Transverse colon (tissue), 4 donors: Measurements from ENCODE around the gene RICTOR. TPM values are rescaled to one million over a fixed set of nuclear protein-coding genes. Genes with fewer than 3 reads are reported as not detected.

Experiments
- DNase-seq: peaks from one replicate; pipeline ENCODE4 v3.0.0-alpha.2; 2019
- H3K27ac ChIP-seq, 4 donors: fragments of 200-600 bp; sonication (generic); 2 replicates each; pipeline ENCODE4 v1.5.1; 2016 to 2018; ENCODE audit warnings: inconsistent platforms in 4 of 4
- H3K27me3 ChIP-seq: fragments of 200-600 bp; sonication (generic); 2 replicates; pipeline ENCODE4 v1.5.1; 2017; ENCODE audit warnings: inconsistent platforms
- H3K36me3 ChIP-seq, 4 donors: fragments of 200-600 bp; sonication (generic); 2 replicates each; pipeline ENCODE4 v1.5.1; 2017 to 2019; ENCODE audit warnings: inconsistent platforms in 4 of 4
- H3K4me1 ChIP-seq, 4 donors: fragments of 200-600 bp; sonication (generic); 2 replicates each; pipeline ENCODE4 v1.5.1; 2017 to 2020; ENCODE audit warnings: inconsistent platforms in 4 of 4
- H3K4me3 ChIP-seq, 4 donors: fragments of 200-600 bp; sonication (generic); 1 replicate in 1 of 4; 2 replicates in 3 of 4; pipeline versions ENCODE4 v1.5.1 to v1.6.1; 2017 to 2019; ENCODE audit warnings: inconsistent platforms in 4 of 4
- H3K9me3 ChIP-seq, 2 donors: fragments of 200-600 bp; sonication (generic); 2 replicates each; pipeline ENCODE4 v1.5.1; 2017 to 2019; ENCODE audit warnings: inconsistent platforms in 2 of 2
- EP300 ChIP-seq: sonication (generic); formaldehyde crosslinking; IDR thresholded peaks from one replicate; pipeline ENCODE4 v1.6.1; 2017; ENCODE audit warnings: antibody characterized with exemption, low read depth
- POLR2A ChIP-seq: fragments of 450-650 bp; IDR thresholded peaks from one replicate; pipeline ENCODE4 v1.6.1; 2016; ENCODE audit warnings: antibody characterized with exemption, mild to moderate bottlenecking, moderate library complexity
- POLR2AphosphoS5 ChIP-seq, 3 donors: sonication (generic); formaldehyde crosslinking; IDR thresholded peaks; one replicate each; pipeline ENCODE4 v1.6.1; 2016; ENCODE audit warnings: antibody characterized with exemption in 3 of 3
- WGBS, 2 donors: methylation state at CpG; one replicate each; pipeline ENCODE4 v1.1.5; 2018; ENCODE audit warnings: low coverage in 1 of 2; 5-methylcytosine and 5-hydroxymethylcytosine counted together
- in situ Hi-C, 4 donors: fragments of 200-750 bp; cut with MboI; loops; one replicate each; pipeline versions ENCODE4 v1.15.0 to v1.15.1; 2017; ENCODE audit warnings: low sequenced_read_pairs in 3 of 4, low pct_ligation_motif_present in 1 of 4, low pct_unique_long_range_greater_than_20kb in 1 of 4
- intact Hi-C: fragments of 100-400 bp; cut with DNase I; formaldehyde crosslinking; loops from one replicate; pipeline ENCODE4 v1.15.1; 2023; ENCODE audit warnings: low total_unique reads
- total RNA-seq, 4 donors: library from RNA; depleted of rRNA; stranded (reverse); fragments of >200 nt; gene quantifications; one replicate each; pipeline ENCODE4 v1.1.0, GENCODE V29; 2016
- TF ChIP-seq, protein P1 (sequence below), 5 experiments: fragments of 200-600 bp in 3 of 5; fragments of 450-650 bp in 2 of 5; sonication (generic) in 3 of 5; IDR thresholded peaks; 1 replicate in 2 of 5; 2 replicates in 3 of 5; pipeline ENCODE4 v1.5.1; 2016 to 2017; ENCODE audit warnings: antibody characterized with exemption in 5 of 5, inconsistent platforms in 3 of 5, mild to moderate bottlenecking in 2 of 5, moderate library complexity in 1 of 5

Gene RICTOR
- total RNA-seq, 4 donors from 2014 or later = 20.7 to 44.8 (median 25.8) TPM

DNA sequence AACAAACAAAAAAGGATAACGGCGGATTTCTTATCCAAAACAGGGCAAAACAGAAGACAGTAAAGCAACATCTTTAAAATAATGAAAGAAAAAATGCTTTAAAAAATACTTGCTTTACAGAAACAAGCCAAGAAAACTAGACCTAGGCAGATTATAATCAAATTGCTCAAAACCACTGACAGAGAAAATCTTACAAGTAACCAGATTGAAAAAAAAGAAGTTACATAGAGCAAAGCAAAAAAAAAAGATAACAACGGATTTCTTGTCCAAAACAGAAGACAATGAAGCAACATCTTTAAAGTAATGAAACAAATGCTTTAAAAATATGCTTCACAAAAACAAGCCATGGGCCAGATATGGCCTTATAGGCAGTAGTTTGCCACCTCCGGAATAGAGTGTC, 51.1 kb downstream of the RICTOR start:
- intact Hi-C loops (no loop called here), in situ Hi-C loops (no loop called here)
- no peaks in the 10 kb centered on the region for H3K36me3 ChIP-seq
- peaks cover 0 to 3% of the 10 kb centered on the region in 2 donors for H3K9me3 ChIP-seq
- no peaks in the 10 kb centered on the region for H3K27me3 ChIP-seq
- 82 to 89% methylated on average over 4 of the region's 4 CpGs for WGBS, 2 donors
- no peak for DNase-seq
- no peak for TF ChIP-seq POLR2A
- TF ChIP-seq, protein P1, sequence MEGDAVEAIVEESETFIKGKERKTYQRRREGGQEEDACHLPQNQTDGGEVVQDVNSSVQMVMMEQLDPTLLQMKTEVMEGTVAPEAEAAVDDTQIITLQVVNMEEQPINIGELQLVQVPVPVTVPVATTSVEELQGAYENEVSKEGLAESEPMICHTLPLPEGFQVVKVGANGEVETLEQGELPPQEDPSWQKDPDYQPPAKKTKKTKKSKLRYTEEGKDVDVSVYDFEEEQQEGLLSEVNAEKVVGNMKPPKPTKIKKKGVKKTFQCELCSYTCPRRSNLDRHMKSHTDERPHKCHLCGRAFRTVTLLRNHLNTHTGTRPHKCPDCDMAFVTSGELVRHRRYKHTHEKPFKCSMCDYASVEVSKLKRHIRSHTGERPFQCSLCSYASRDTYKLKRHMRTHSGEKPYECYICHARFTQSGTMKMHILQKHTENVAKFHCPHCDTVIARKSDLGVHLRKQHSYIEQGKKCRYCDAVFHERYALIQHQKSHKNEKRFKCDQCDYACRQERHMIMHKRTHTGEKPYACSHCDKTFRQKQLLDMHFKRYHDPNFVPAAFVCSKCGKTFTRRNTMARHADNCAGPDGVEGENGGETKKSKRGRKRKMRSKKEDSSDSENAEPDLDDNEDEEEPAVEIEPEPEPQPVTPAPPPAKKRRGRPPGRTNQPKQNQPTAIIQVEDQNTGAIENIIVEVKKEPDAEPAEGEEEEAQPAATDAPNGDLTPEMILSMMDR (IDR thresholded peaks at IDR 0.05) = no peak
- TF ChIP-seq EP300 = no peak
- no peak for TF ChIP-seq POLR2AphosphoS5 (IDR thresholded peaks at IDR 0.05)
- no peak overlapping the region for H3K4me3 ChIP-seq
- no peak overlapping the region for H3K27ac ChIP-seq
- H3K4me1 ChIP-seq = peaks cover 0 to 29% (median 3%) of the 10 kb centered on the region in 4 donors

DNA sequence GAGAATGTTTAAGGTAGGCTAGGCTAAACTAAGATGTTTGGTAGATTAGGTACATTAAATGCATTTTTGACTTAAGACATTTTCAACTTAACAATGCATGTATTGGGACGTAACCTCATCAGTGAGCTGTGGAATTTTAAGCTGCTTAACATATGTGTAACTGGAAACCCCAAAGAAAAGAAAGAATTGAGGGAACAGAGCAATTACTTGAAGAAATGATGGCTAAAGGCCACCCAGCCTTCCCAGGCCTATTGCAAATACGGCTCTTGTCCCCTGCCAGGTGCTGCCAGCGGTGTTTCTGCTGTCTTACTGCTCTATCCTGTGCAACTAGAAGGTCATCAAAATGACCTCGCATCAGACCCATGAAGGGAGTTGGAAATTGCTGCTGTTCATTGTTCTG, 52.0 kb downstream of the RICTOR start:
- H3K4me1 ChIP-seq = peaks cover 0 to 29% (median 3%) of the 10 kb centered on the region in 4 donors
- in situ Hi-C loops (no loop called here), intact Hi-C loops (no loop called here)
- no peaks in the 10 kb centered on the region for H3K27me3 ChIP-seq
- no peak for TF ChIP-seq EP300
- TF ChIP-seq POLR2A = no peak
- no peak for TF ChIP-seq POLR2AphosphoS5 (IDR thresholded peaks at IDR 0.05)
- TF ChIP-seq, protein P1 (IDR thresholded peaks at IDR 0.05) = no peak
- H3K36me3 ChIP-seq = no peaks in the 10 kb centered on the region
- DNase-seq = no peak
- H3K9me3 ChIP-seq = no peaks in the 10 kb centered on the region
- no peak overlapping the region for H3K4me3 ChIP-seq
- WGBS, 2 donors = 94 to 100% methylated on average over 1 to 4 of the region's 4 CpGs
- no peak overlapping the region for H3K27ac ChIP-seq

DNA sequence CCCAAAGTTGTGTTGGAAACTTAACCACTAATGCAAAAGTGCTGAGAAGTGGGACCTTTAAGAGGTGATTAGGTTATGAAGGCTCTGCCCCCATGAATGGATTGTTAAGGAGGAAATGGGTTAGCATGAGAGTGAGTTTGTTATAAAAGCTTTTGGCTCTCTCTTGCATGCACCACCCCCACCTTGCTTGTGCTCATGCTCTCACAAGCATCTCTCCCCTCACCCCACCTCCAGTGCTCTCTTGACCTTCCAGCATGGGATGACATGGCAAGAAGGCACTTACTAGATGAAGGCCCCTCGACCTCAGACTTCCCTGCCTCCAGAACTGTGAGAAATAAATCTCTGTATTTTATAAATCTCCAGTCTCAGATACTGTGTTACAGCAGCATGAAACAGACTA, 52.8 kb downstream of the RICTOR start:
- in situ Hi-C loops = no loop called here
- Histone ChIP-seq H3K4me1 (peaks cover 0 to 35% (median 5%) of the 10 kb centered on the region in 4 donors), H3K36me3 (no peaks in the 10 kb centered on the region), H3K9me3 (no peaks in the 10 kb centered on the region), H3K27ac (no peak overlapping the region), H3K27me3 (no peaks in the 10 kb centered on the region), H3K4me3 (no peak overlapping the region)
- WGBS, 2 donors = 62% methylated on average over 1 of the region's 1 CpG; no CpG with 5 or more reads in 1 of the 2 donors
- TF ChIP-seq EP300 (no peak), POLR2A (no peak), POLR2AphosphoS5 (IDR thresholded peaks at IDR 0.05) (no peak)
- TF ChIP-seq, protein P1 (IDR thresholded peaks at IDR 0.05) = no peak
- DNase-seq = no peak
- intact Hi-C loops = no loop called here

DNA sequence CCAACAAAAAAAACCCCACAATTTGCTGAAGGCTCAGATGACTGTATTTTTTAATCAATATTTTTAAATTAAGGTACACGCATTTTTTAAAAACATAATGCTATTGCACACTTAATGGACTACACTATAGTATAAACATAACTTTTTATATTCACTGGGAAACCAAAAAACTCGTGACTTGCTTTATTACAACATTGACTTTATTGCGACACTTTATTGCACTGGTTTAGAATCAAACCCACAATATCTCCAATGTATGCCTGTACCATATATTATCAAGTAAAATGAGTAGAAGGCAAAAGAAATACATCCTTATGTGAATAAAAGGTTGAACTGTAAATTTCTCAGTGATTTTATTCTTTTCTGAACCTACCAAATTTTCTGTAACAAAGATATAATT, 53.7 kb downstream of the RICTOR start:
- no peak overlapping the region for H3K4me3 ChIP-seq
- no peaks in the 10 kb centered on the region for H3K36me3 ChIP-seq
- no peaks in the 10 kb centered on the region for H3K9me3 ChIP-seq
- 52 to 58% methylated on average over 3 of the region's 3 CpGs for WGBS, 2 donors
- intact Hi-C loops = no loop called here
- no peak for DNase-seq
- no peak overlapping the region for H3K27ac ChIP-seq
- H3K27me3 ChIP-seq = no peaks in the 10 kb centered on the region
- TF ChIP-seq, protein P1 (IDR thresholded peaks at IDR 0.05) = no peak
- TF ChIP-seq POLR2A = no peak
- TF ChIP-seq POLR2AphosphoS5 (IDR thresholded peaks at IDR 0.05) = no peak
- TF ChIP-seq EP300 = no peak
- H3K4me1 ChIP-seq = peaks cover 1 to 45% (median 13%) of the 10 kb centered on the region in 4 donors
- in situ Hi-C loops = no loop called here
